Keratinocyte (primary cell): Measurements from ENCODE around the gene FAM13C. TPM values are rescaled to one million over a fixed set of nuclear protein-coding genes. Genes with fewer than 3 reads are reported as not detected.

Experiments used
- DNase-seq: peaks from one replicate; pipeline ENCODE4 v3.0.0-alpha.2; 2011; ENCODE audit warnings: low read depth, missing footprints, low spot score
- FAIRE-seq: peaks from 2 replicates; lab custom pipeline; 2011; peaks lifted over from hg19 to GRCh38; lab: Jason Lieb, UNC
- H2AFZ ChIP-seq: 2 replicates; pipeline ENCODE4 v1.6.0; 2012; ENCODE audit warnings: low read length, control low read depth, inconsistent platforms; ENCODE audit not compliant: control insufficient read depth
- H3K27ac ChIP-seq: 2 replicates; pipeline ENCODE4 v1.5.1; 2011; ENCODE audit warnings: low read length; ENCODE audit not compliant: control insufficient read depth, insufficient read depth
- H3K27me3 ChIP-seq: 3 replicates; pipeline ENCODE4 v1.6.0; 2011; ENCODE audit warnings: low read length; ENCODE audit not compliant: control insufficient read depth, insufficient read depth; ENCODE audit errors: extremely low read depth
- H3K36me3 ChIP-seq, 2 experiments: 2 replicates in 1 of 2; 3 replicates in 1 of 2; pipeline ENCODE4 v1.5.1; 2011; ENCODE audit warnings: low read length in 2 of 2, mild to moderate bottlenecking in 1 of 2; ENCODE audit not compliant: control insufficient read depth in 2 of 2, insufficient read depth in 2 of 2; ENCODE audit errors: extremely low read depth in 1 of 2
- H3K4me1 ChIP-seq: 3 replicates; pipeline ENCODE4 v1.5.1; 2011; ENCODE audit warnings: low read length; ENCODE audit not compliant: control insufficient read depth, insufficient read depth; ENCODE audit errors: extremely low read depth
- H3K4me2 ChIP-seq: 3 replicates; pipeline ENCODE4 v1.6.0; 2011; ENCODE audit warnings: low read depth, low read length; ENCODE audit not compliant: control insufficient read depth, insufficient read depth; ENCODE audit errors: extremely low read depth
- H3K4me3 ChIP-seq, 3 experiments: fragments of 200-600 bp in 1 of 3; sonication (generic) in 1 of 3; 2 replicates in 2 of 3; 3 replicates in 1 of 3; pipeline ENCODE4 v1.5.1; 2011 to 2016; ENCODE audit warnings: low read length in 3 of 3, mild to moderate bottlenecking in 3 of 3, control low read depth in 2 of 3, inconsistent platforms in 1 of 3, low read depth in 1 of 3, mixed read lengths in 1 of 3, mixed run types in 1 of 3, moderate library complexity in 1 of 3; ENCODE audit not compliant: control insufficient read depth in 2 of 3, insufficient read depth in 2 of 3; ENCODE audit errors: extremely low read depth in 1 of 3
- H3K79me2 ChIP-seq: 2 replicates; pipeline ENCODE4 v1.6.0; 2012; ENCODE audit warnings: low read length; ENCODE audit not compliant: control insufficient read depth, insufficient read depth
- H3K9ac ChIP-seq: 3 replicates; pipeline ENCODE4 v1.6.0; 2011; ENCODE audit warnings: low read length; ENCODE audit not compliant: control insufficient read depth, insufficient read depth; ENCODE audit errors: extremely low read depth
- H3K9me1 ChIP-seq: 3 replicates; pipeline ENCODE4 v1.6.0; 2011; ENCODE audit warnings: low read length; ENCODE audit not compliant: control insufficient read depth, insufficient read depth; ENCODE audit errors: extremely low read depth
- H3K9me3 ChIP-seq: 2 replicates; pipeline ENCODE4 v1.5.1; 2012; ENCODE audit warnings: low read depth, low read length; ENCODE audit not compliant: control insufficient read depth
- H4K20me1 ChIP-seq: 3 replicates; pipeline ENCODE4 v1.6.0; 2011; ENCODE audit warnings: low read length; ENCODE audit not compliant: control insufficient read depth, insufficient read depth; ENCODE audit errors: extremely low read depth
- CTCF ChIP-seq, 3 experiments: IDR thresholded peaks in 1 of 3; conservative IDR thresholded peaks in 1 of 3; optimal IDR thresholded peaks in 1 of 3; 2 replicates in 2 of 3; 3 replicates in 1 of 3; pipeline versions ENCODE3 to v1.5.1; 2011; ENCODE audit warnings: low read length in 3 of 3, mild to moderate bottlenecking in 3 of 3, moderate library complexity in 2 of 3, control low read depth in 1 of 3, inconsistent platforms in 1 of 3; ENCODE audit not compliant: insufficient read depth in 2 of 3; ENCODE audit errors: extremely low read depth in 1 of 3
- EZH2 ChIP-seq: IDR thresholded peaks from one replicate; pipeline ENCODE4 v1.6.1; 2012; ENCODE audit warnings: inconsistent platforms, mild to moderate bottlenecking, low read length, moderate library complexity
- dilution Hi-C: fragments of 300-500 bp; cut with MboI; formaldehyde crosslinking; loops from one replicate; pipeline ENCODE4 v1.7.0; 2020; ENCODE audit warnings: low sequenced_read_pairs; ENCODE audit not compliant: extremely low pct_ligation_motif_present
- polyA plus RNA-seq, 5 experiments: library from polyadenylated mRNA; depleted of rRNA in 3 of 5; stranded (reverse) in 3 of 5; stranded (forward) in 1 of 5; unstranded in 1 of 5; fragments of >200 nt; gene quantifications; 1 replicate in 1 of 5; 2 replicates in 3 of 5; 3 replicates in 1 of 5; pipeline versions ENCODE4 v1.2.1 to v1.2.3, GENCODE V29; 2011 to 2012; ENCODE audit warnings: missing spikeins in 2 of 5, low read depth in 1 of 5, low replicate concordance in 1 of 5

FAM13C gene
- polyA plus RNA-seq, 1 donor (not counting 4 experiments of a cell fraction or from before 2014, with no cell fraction given) = 0.58 TPM

- FAIRE-seq = no peak
Measured at GRCh38 chr10:59387951-59388670, 25.8 kb upstream of the FAM13C start.

GRCh38 chr10:59384761-59385160, 22.4 kb upstream of the FAM13C start:
- dilution Hi-C loops = no loop called here
- no peak overlapping the region for H3K4me2 ChIP-seq
- no peaks in the 10 kb centered on the region for H3K79me2 ChIP-seq
- no peak overlapping the region for H3K4me3 ChIP-seq
- no peaks in the 10 kb centered on the region for H3K4me1 ChIP-seq
- no peak overlapping the region for H2AFZ ChIP-seq
- no peaks in the 10 kb centered on the region for H3K9me3 ChIP-seq
- H3K9me1 ChIP-seq = no peaks in the 10 kb centered on the region
- H3K9ac ChIP-seq = no peak overlapping the region
- TF ChIP-seq CTCF (optimal IDR thresholded peaks at IDR 0.05 in 1 of 3, IDR thresholded peaks at IDR 0.05 in 1 of 3, conservative IDR thresholded peaks at IDR 0.05 in 1 of 3; ENCODE audit: extremely low read depth in 1 of 3, insufficient read depth in 2 of 3, low read length in 3 of 3) = no peak
- no peak for TF ChIP-seq EZH2
- H3K36me3 ChIP-seq = no peaks in the 10 kb centered on the region
- DNase-seq (no peak), FAIRE-seq (no peak)
- no peaks in the 10 kb centered on the region for H4K20me1 ChIP-seq
- no peaks in the 10 kb centered on the region for H3K27me3 ChIP-seq
- H3K27ac ChIP-seq = no peak overlapping the region

More at GRCh38 chr10:59387951-59388670, 25.8 kb upstream of the FAM13C start:
- Histone ChIP-seq H3K27ac (no peak overlapping the region), H3K4me1 (no peaks in the 10 kb centered on the region), H3K79me2 (no peaks in the 10 kb centered on the region), H3K36me3 (no peaks in the 10 kb centered on the region), H3K9ac (no peak overlapping the region), H3K4me2 (no peak overlapping the region), H3K9me1 (no peaks in the 10 kb centered on the region), H3K27me3 (no peaks in the 10 kb centered on the region), H3K4me3 (no peak overlapping the region), H2AFZ (no peak overlapping the region), H3K9me3 (no peaks in the 10 kb centered on the region), H4K20me1 (no peaks in the 10 kb centered on the region)
- dilution Hi-C loops = no loop called here
- TF ChIP-seq EZH2 = no peak
- no peak for TF ChIP-seq CTCF (optimal IDR thresholded peaks at IDR 0.05 in 1 of 3, IDR thresholded peaks at IDR 0.05 in 1 of 3, conservative IDR thresholded peaks at IDR 0.05 in 1 of 3; ENCODE audit: extremely low read depth in 1 of 3, insufficient read depth in 2 of 3, low read length in 3 of 3)
- no peak for DNase-seq
